Retinal pigment epithelial cell (primary cell): Measurements from ENCODE around the gene PTPRT.

ENCODE experiments used
- DNase-seq: peaks from one replicate; pipeline ENCODE4 v3.0.0-alpha.2; 2010; ENCODE audit warnings: low read depth
- H3K4me3 ChIP-seq: 2 replicates; pipeline ENCODE4 v1.5.1; 2011; ENCODE audit warnings: mild to moderate bottlenecking, low read length, control low read depth, moderate library complexity
- TF ChIP-seq, protein P1 (sequence below): conservative IDR thresholded peaks from 2 replicates; pipeline ENCODE4 v1.5.1; 2011; ENCODE audit warnings: low read depth, low read length, control low read depth, inconsistent platforms

Gene PTPRT

DNA sequence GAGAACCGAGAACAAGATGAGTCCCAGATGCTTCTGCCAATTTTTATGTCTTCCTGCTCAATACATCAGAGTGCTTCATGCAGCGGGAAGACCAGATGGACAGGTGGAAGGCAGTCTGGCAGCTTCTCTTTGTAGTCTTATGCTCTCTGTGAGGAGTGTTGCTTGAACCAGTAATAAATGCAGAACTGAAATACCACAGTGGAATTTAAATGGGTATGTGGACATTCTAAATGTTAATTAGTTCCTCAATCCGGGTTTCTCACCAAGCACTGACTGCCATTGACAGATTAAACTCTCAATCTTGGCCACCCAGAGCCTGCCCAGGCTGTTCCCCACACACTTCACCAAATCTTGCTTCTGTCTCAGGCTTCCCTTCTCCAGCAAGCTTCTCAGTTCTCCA lies 876.0 kb downstream of the PTPRT start:
- no peak for DNase-seq
- no peak overlapping the region for H3K4me3 ChIP-seq
- TF ChIP-seq, protein P1, sequence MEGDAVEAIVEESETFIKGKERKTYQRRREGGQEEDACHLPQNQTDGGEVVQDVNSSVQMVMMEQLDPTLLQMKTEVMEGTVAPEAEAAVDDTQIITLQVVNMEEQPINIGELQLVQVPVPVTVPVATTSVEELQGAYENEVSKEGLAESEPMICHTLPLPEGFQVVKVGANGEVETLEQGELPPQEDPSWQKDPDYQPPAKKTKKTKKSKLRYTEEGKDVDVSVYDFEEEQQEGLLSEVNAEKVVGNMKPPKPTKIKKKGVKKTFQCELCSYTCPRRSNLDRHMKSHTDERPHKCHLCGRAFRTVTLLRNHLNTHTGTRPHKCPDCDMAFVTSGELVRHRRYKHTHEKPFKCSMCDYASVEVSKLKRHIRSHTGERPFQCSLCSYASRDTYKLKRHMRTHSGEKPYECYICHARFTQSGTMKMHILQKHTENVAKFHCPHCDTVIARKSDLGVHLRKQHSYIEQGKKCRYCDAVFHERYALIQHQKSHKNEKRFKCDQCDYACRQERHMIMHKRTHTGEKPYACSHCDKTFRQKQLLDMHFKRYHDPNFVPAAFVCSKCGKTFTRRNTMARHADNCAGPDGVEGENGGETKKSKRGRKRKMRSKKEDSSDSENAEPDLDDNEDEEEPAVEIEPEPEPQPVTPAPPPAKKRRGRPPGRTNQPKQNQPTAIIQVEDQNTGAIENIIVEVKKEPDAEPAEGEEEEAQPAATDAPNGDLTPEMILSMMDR: no peak

DNA sequence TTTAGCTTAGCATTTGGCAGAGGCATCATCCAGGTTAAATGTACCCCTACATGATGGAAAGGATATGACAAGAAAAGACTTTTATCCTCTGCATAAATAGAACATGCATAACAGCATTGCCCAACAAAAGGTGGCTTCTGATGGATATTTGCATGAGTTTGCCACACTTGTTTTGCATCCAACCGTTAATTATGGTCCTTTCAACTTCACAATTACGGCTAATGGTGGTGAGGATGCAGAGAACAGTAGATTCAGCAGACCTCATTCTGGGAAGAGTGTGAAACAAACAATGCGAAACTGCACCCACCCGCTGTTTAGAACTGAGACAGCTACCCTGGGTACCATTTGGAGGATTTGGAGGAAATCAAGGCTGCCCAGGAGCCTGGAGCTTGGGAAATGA lies 880.7 kb downstream of the PTPRT start:
- TF ChIP-seq, protein P1: no peak
- H3K4me3 ChIP-seq: no peak overlapping the region
- DNase-seq: no peak

- TF ChIP-seq, protein P1: no peak
- H3K4me3 ChIP-seq: no peak overlapping the region
- no peak for DNase-seq
These were observed 881.5 kb downstream of the PTPRT start for GRCh38 chr20:42308171-42308570.

DNA sequence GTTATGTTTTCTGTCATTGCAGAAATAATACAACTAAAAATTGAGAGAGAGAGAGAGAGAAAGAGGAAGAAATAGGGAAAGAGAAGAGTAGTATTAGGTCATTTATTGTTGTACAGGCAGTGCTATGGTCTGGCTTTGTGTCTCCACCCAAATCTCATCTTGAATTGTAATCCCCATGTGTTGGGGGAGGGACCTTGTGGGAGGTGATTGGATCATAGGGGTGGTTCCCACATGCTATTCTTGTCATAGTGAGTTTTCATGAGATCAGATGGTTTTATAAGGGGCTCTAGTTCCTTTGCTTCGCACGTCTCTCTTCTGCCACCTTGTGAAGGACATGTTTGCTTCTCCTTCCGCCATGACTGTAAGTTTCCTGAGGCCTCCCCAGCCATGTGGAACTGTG lies 894.1 kb downstream of the PTPRT start:
- no peak for DNase-seq

GRCh38 chr20:42294976-42295375 lies 894.7 kb downstream of the PTPRT start:
- TF ChIP-seq, protein P1: no peak
- DNase-seq: no peak

More for the DNA sequence above, 894.1 kb downstream of the PTPRT start:
- no peak overlapping the region for H3K4me3 ChIP-seq
- TF ChIP-seq, protein P1: no peak

GRCh38 chr20:42281801-42282200 lies 907.9 kb downstream of the PTPRT start:
- TF ChIP-seq, protein P1: no peak
- DNase-seq: no peak
- H3K4me3 ChIP-seq: no peak overlapping the region

More at GRCh38 chr20:42294976-42295375, 894.7 kb downstream of the PTPRT start:
- H3K4me3 ChIP-seq: no peak overlapping the region

- no peak for DNase-seq
- H3K4me3 ChIP-seq: no peak overlapping the region
- TF ChIP-seq, protein P1: no peak
These were observed 912.7 kb downstream of the PTPRT start for GRCh38 chr20:42276718-42277602.
